ENCODE data around the gene MTHFSD. TPM values are rescaled to one million over a fixed set of nuclear protein-coding genes. Genes with fewer than 3 reads are reported as not detected.
A peak's percentile ranks its signal among the peaks of the same experiment; 100 is the strongest.

Gene MTHFSD
- total RNA-seq, 1 experiment from 2014 or later, result 30.7 TPM

DNA sequence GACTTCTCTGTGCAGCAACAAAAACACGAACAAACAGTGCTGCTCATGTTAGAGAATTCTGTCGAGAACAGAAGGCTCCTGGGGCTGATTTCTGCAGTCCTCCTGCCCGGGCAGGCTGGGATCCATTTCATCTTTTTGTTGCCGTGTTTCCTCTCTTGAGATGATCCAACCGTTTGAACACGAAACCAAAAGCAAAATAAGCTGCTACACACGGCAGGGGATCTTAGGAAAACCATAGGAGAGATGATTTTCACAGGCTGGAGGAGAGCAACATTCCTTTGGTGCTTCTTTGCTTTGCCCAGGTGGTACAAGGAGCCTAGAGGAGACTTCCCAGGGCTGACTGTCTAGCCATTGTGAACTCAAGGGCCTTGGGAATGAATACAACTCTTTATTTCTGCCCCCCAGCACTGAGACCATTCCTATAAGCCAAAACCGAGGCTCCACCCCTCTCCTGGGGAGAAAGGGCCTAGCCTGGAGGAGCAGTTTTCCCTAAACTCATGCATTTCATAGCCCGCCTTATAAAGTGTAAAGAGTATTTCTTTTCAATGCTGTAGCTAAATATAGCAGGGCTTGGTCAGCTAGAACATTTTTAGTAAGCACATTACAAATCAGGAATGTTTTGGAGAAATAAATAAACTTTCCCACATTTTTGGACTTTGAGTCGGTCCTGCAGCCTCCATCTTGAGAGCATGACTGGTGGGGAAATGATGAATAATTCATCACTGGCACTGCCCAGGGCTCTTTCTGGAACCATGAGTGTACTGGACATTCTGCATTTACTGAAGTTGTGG, 31.0 kb upstream of the MTHFSD start:
- Mint-ChIP-seq H3K27ac (ENCODE audit: low read depth, unreplicated experiment) (no peak overlapping the region), H3K9me3 (ENCODE audit: unreplicated experiment) (peaks cover 1% of the 10 kb centered on the region), H3K27me3 (ENCODE audit: insufficient read depth, unreplicated experiment) (no peaks in the 10 kb centered on the region), H3K4me1 (ENCODE audit: insufficient read depth, unreplicated experiment) (peaks cover 10% of the 10 kb centered on the region), H3K4me3 (ENCODE audit: unreplicated experiment) (no peak overlapping the region), H3K36me3 (ENCODE audit: insufficient read depth, unreplicated experiment) (no peaks in the 10 kb centered on the region)
- no TSS peak for BruUV-seq (replicated peaks)
- intact Hi-C loops (cut with micrococcal nuclease), result no loop called here
- TF ChIP-seq, protein P1, sequence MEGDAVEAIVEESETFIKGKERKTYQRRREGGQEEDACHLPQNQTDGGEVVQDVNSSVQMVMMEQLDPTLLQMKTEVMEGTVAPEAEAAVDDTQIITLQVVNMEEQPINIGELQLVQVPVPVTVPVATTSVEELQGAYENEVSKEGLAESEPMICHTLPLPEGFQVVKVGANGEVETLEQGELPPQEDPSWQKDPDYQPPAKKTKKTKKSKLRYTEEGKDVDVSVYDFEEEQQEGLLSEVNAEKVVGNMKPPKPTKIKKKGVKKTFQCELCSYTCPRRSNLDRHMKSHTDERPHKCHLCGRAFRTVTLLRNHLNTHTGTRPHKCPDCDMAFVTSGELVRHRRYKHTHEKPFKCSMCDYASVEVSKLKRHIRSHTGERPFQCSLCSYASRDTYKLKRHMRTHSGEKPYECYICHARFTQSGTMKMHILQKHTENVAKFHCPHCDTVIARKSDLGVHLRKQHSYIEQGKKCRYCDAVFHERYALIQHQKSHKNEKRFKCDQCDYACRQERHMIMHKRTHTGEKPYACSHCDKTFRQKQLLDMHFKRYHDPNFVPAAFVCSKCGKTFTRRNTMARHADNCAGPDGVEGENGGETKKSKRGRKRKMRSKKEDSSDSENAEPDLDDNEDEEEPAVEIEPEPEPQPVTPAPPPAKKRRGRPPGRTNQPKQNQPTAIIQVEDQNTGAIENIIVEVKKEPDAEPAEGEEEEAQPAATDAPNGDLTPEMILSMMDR (IDR thresholded peaks at IDR 0.05; ENCODE audit: unreplicated experiment), result no peak
- ChIA-PET POLR2A (no interaction called here), CTCF (no interaction called here)
- DNase-seq (ENCODE audit: unreplicated experiment), result no peak

DNA sequence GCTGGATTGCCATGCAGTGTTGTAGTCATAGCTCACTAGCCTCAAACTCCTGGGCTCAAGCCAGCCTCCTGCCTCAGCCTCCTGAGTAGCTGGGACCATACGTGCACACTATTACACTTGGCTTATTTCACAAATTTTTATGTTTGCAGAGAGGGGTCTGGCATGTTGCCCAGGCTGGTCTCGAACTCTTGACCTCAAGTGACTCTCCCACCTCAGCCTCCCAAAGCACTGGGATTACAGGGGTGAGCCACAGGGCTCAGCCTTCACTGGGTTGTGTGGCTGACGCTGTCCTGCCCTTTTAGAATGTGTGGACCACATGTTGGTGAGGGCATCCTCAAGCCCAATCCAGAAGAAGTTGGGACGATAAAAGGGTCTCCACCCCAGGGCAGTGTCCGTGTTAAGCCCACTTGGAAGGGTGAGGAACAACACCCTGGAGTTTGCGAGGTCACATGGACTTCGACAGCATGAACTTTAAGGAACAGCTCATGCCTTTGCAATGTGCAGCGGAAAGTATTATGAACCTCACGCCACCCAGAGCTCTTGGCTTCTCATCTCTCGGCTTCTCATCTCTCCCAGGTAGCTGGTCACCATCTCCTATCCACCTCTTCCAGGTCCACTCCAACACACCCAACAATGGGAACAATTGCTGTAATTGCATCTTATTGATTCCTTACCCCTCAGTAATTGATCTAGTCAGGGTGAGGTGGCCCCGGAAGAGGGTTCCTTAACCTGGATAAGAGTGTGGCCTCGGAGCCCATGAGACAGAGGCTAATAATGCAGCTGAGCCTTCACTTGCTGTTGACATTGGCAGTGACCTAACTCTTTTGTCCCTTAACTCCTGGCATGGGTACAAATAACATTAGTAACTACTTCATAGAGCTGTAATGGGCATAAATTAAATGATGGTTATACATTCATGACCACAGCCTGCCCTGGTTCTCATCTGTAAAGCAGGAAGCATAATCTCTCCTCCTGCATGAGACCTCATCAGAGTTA, 30.0 kb upstream of the MTHFSD start:
- ChIA-PET CTCF (interaction anchor here (0.6 kb wide), 1 partner anchor 654 kb away, joined by 3 read pairs; no protein-coding TSS in a partner anchor), POLR2A (interaction anchor here (0.9 kb wide), 1 partner anchor 95 kb away, joined by 3 read pairs; no protein-coding TSS in a partner anchor)
- Mint-ChIP-seq H3K9me3 (ENCODE audit: unreplicated experiment) (no peaks in the 10 kb centered on the region), H3K27me3 (ENCODE audit: insufficient read depth, unreplicated experiment) (no peaks in the 10 kb centered on the region), H3K4me3 (ENCODE audit: unreplicated experiment) (no peak overlapping the region), H3K4me1 (ENCODE audit: insufficient read depth, unreplicated experiment) (peaks cover 10% of the 10 kb centered on the region), H3K27ac (ENCODE audit: low read depth, unreplicated experiment) (peak overlapping the region; percentile 75), H3K36me3 (ENCODE audit: insufficient read depth, unreplicated experiment) (peaks cover 7% of the 10 kb centered on the region)
- no peak for DNase-seq (ENCODE audit: unreplicated experiment)
- no TSS peak for BruUV-seq (replicated peaks)
- TF ChIP-seq, protein P1 (IDR thresholded peaks at IDR 0.05; ENCODE audit: unreplicated experiment), result no peak
- intact Hi-C loops (cut with micrococcal nuclease), result no loop called here

GRCh38 chr16:86584071-86584685, 29.1 kb upstream of the MTHFSD start:
- Mint-ChIP-seq H3K4me1 (ENCODE audit: insufficient read depth, unreplicated experiment) (peaks cover 10% of the 10 kb centered on the region), H3K27ac (ENCODE audit: low read depth, unreplicated experiment) (no peak overlapping the region), H3K9me3 (ENCODE audit: unreplicated experiment) (no peaks in the 10 kb centered on the region), H3K27me3 (ENCODE audit: insufficient read depth, unreplicated experiment) (no peaks in the 10 kb centered on the region), H3K4me3 (ENCODE audit: unreplicated experiment) (no peak overlapping the region), H3K36me3 (ENCODE audit: insufficient read depth, unreplicated experiment) (peaks cover 7% of the 10 kb centered on the region)
- no TSS peak for BruUV-seq (replicated peaks)
- ChIA-PET POLR2A (interaction anchor here (0.9 kb wide), 1 partner anchor 96 kb away, joined by 3 read pairs; no protein-coding TSS in a partner anchor), CTCF (no interaction called here)
- TF ChIP-seq, protein P1 (IDR thresholded peaks at IDR 0.05; ENCODE audit: unreplicated experiment), result no peak
- DNase-seq (ENCODE audit: unreplicated experiment), result no peak
- intact Hi-C loops (cut with micrococcal nuclease), result no loop called here
